Fibroblast of the aortic adventitia (primary cell): ENCODE results near the gene GREB1L. TPM values are rescaled to one million over a fixed set of nuclear protein-coding genes. Genes with fewer than 3 reads are reported as not detected.

Source experiments
- DNase-seq: peaks from one replicate; pipeline ENCODE4 v3.0.0-alpha.2; 2010; ENCODE audit warnings: low read depth
- H3K4me3 ChIP-seq: 2 replicates; pipeline ENCODE4 v1.5.1; 2011; ENCODE audit warnings: low read depth, mild to moderate bottlenecking, control low read depth, low read length, moderate library complexity
- total RNA-seq: library from RNA; depleted of rRNA; stranded (reverse); fragments of >200 nt; gene quantifications from 2 replicates; pipeline ENCODE4 v1.2.3, GENCODE V29; 2012; ENCODE audit warnings: low replicate concordance
- TF ChIP-seq, protein P1 (sequence below): IDR thresholded peaks from 2 replicates; pipeline ENCODE4 v1.5.1; 2011; ENCODE audit warnings: mild to moderate bottlenecking, low read length, control low read depth, inconsistent platforms; ENCODE audit not compliant: insufficient read depth

The GREB1L gene
- total RNA-seq, 1 donor: 1.9 TPM

DNA sequence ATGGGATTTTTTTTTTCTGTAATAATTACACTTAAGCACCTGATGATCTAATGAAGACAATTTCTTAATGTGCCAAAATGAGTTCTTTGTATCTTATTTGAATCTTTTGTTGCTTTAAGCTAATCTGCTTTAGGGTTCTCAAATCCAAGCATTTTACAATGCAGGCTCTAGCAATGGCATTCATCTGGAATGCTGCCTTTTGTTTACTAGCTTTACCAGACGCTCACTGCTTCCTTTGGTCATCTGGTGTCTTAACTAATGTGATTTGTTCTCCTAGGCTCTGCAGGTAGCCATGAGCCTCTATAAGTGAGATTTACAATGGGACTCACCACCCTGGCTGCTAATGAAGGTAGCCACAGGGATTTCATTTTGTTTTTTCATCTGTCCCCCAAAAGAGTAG, 100.3 kb downstream of the GREB1L start:
- TF ChIP-seq, protein P1, sequence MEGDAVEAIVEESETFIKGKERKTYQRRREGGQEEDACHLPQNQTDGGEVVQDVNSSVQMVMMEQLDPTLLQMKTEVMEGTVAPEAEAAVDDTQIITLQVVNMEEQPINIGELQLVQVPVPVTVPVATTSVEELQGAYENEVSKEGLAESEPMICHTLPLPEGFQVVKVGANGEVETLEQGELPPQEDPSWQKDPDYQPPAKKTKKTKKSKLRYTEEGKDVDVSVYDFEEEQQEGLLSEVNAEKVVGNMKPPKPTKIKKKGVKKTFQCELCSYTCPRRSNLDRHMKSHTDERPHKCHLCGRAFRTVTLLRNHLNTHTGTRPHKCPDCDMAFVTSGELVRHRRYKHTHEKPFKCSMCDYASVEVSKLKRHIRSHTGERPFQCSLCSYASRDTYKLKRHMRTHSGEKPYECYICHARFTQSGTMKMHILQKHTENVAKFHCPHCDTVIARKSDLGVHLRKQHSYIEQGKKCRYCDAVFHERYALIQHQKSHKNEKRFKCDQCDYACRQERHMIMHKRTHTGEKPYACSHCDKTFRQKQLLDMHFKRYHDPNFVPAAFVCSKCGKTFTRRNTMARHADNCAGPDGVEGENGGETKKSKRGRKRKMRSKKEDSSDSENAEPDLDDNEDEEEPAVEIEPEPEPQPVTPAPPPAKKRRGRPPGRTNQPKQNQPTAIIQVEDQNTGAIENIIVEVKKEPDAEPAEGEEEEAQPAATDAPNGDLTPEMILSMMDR: no peak
- no peak for DNase-seq
- H3K4me3 ChIP-seq: no peak overlapping the region

- no peak overlapping the region for H3K4me3 ChIP-seq
- TF ChIP-seq, protein P1: no peak
- DNase-seq: no peak
Measured at GRCh38 chr18:21344860-21345259, 102.8 kb downstream of the GREB1L start.

DNA sequence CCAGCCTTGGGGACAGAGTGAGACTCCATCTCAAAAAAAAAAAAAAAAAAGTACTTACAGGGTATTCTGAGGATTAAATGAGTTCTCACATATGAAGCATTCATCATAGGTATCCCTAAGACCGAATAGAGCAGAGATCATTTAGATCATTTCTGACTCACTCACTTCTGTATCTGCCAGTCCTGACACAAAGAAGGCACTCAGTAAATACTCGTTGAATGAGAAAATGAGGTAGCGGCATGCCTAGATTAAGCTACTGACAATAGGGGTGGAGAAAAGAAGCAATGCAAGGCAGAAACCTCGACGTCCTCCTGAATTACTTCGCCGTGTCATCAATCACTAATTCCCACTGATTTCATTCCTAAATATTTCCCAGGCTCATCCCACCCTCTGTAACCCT, 103.8 kb downstream of the GREB1L start:
- TF ChIP-seq, protein P1: no peak
- no peak for DNase-seq
- H3K4me3 ChIP-seq: no peak overlapping the region

GRCh38 chr18:21359746-21360145, 117.7 kb downstream of the GREB1L start:
- TF ChIP-seq, protein P1: no peak
- H3K4me3 ChIP-seq: no peak overlapping the region
- DNase-seq: no peak

- TF ChIP-seq, protein P1: no peak
- DNase-seq: no peak
- H3K4me3 ChIP-seq: no peak overlapping the region
Measured at GRCh38 chr18:21361307-21361880, 119.4 kb downstream of the GREB1L start.

DNA sequence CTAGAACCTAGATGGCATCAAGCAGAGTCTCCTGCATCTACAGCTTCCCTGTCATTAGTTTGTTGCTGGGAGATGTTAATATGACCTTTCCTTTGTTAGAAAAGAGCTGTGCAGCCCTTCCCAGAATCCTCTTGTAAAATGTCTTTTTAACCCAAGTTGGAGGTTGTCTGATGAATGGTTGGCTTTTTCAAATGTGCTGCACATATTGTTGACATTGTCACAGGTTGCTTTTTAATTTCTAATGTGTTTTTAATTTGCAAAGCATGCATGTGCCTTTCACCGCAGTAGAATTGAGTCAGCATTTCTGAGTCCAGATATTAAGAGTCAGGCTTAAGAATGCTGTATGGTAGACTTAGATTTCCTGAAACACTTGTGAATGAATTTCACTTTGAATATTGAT, 120.8 kb downstream of the GREB1L start:
- TF ChIP-seq, protein P1: no peak
- H3K4me3 ChIP-seq: no peak overlapping the region
- no peak for DNase-seq

GRCh38 chr18:21363348-21363747, 121.3 kb downstream of the GREB1L start:
- no peak overlapping the region for H3K4me3 ChIP-seq
- TF ChIP-seq, protein P1: no peak
- DNase-seq: no peak
